ENCODE results near the gene UBXN7. TPM values are rescaled to one million over a fixed set of nuclear protein-coding genes. Genes with fewer than 3 reads are reported as not detected.

Gene UBXN7
- total and polyA plus RNA-seq, 12 donors = 3.5 to 82.0 (median 24.2) TPM

DNA sequence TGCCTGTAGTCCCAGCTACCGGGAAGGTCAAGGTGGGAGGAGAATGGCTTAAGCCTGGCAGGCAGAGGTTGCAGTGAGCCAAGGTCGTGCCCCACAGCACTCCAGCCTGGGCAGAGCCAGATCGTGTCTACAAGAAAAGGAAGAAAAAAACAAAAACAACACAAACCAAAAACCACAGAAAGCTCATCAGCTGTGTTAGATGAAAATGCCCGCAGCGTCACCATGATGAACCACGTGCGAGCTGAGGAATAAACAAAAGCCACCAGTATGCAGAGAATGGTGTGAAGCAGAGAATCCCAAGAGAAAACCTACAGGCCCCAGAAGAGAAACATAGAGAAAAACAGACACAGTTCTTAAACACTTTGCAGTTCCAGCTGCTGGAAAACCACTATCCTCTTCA lies 74.3 kb downstream of the UBXN7 start:
- Histone ChIP-seq H3K4me1 (replicated peaks in 1 of 2) (no peaks in the 10 kb centered on the region), H3K4me3 (no peak overlapping the region), H3K27me3 (no peaks in the 10 kb centered on the region), H3K27ac (no peak overlapping the region), H3K9me3 (replicated peaks in 1 of 3) (no peaks in the 10 kb centered on the region), H3K36me3 (replicated peaks in 1 of 2) (peaks cover 0 to 72% of the 10 kb centered on the region in 2 donors)
- DNase-seq = peak in 1 of 7 donors; percentile 23
- WGBS, 4 donors = 70 to 77% (median 75%) methylated on average over 7 of the region's 7 CpGs
- TF ChIP-seq POLR2A (IDR thresholded peaks at IDR 0.05) = no peak
- TF ChIP-seq, protein P1, sequence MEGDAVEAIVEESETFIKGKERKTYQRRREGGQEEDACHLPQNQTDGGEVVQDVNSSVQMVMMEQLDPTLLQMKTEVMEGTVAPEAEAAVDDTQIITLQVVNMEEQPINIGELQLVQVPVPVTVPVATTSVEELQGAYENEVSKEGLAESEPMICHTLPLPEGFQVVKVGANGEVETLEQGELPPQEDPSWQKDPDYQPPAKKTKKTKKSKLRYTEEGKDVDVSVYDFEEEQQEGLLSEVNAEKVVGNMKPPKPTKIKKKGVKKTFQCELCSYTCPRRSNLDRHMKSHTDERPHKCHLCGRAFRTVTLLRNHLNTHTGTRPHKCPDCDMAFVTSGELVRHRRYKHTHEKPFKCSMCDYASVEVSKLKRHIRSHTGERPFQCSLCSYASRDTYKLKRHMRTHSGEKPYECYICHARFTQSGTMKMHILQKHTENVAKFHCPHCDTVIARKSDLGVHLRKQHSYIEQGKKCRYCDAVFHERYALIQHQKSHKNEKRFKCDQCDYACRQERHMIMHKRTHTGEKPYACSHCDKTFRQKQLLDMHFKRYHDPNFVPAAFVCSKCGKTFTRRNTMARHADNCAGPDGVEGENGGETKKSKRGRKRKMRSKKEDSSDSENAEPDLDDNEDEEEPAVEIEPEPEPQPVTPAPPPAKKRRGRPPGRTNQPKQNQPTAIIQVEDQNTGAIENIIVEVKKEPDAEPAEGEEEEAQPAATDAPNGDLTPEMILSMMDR (IDR thresholded peaks at IDR 0.05) = no peak
- intact Hi-C loops (cut with DNase I) = no loop called here

GRCh38 chr3:196356556-196356955 lies 75.7 kb downstream of the UBXN7 start:
- H3K9me3 ChIP-seq (replicated peaks in 1 of 3) = no peaks in the 10 kb centered on the region
- H3K27ac ChIP-seq = no peak overlapping the region
- H3K4me1 ChIP-seq (replicated peaks in 1 of 2) = no peaks in the 10 kb centered on the region
- peaks cover 0 to 59% of the 10 kb centered on the region in 2 donors for H3K36me3 ChIP-seq (replicated peaks in 1 of 2)
- no peak for TF ChIP-seq POLR2A (IDR thresholded peaks at IDR 0.05)
- TF ChIP-seq, protein P1 (IDR thresholded peaks at IDR 0.05) = no peak
- no peak for DNase-seq
- WGBS, 4 donors = 71 to 84% (median 77%) methylated on average over 4 of the region's 4 CpGs
- H3K27me3 ChIP-seq = no peaks in the 10 kb centered on the region
- intact Hi-C loops (cut with DNase I) = no loop called here
- no peak overlapping the region for H3K4me3 ChIP-seq

DNA sequence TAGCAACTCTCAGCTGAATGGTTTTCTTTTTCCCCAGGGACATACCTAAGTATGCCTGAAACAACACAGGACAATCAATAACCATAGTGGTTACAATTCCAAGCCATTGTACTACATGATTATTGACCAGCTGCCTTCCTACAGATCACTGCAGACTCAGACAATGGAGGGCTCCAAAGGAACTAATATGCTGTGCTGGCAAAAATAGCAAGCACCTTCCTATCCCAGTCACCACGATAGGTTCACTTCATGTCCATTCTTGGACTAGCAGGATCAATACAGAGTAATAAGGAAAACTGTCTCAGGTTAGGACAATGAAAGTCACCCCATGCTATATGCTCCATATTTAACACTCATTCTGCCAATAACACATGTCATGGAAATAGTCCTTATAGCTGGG lies 76.6 kb downstream of the UBXN7 start:
- no peak for TF ChIP-seq POLR2A (IDR thresholded peaks at IDR 0.05)
- TF ChIP-seq, protein P1 (IDR thresholded peaks at IDR 0.05) = no peak
- Histone ChIP-seq H3K27ac (no peak overlapping the region), H3K27me3 (no peaks in the 10 kb centered on the region), H3K4me3 (no peak overlapping the region), H3K9me3 (replicated peaks in 1 of 3) (no peaks in the 10 kb centered on the region), H3K4me1 (replicated peaks in 1 of 2) (no peaks in the 10 kb centered on the region), H3K36me3 (replicated peaks in 1 of 2) (peaks cover 0 to 50% of the 10 kb centered on the region in 2 donors)
- DNase-seq = no peak
- intact Hi-C loops (cut with DNase I) = no loop called here
- WGBS, 4 donors = 92 to 100% (median 95%) methylated on average over 1 of the region's 1 CpG

- 83 to 93% (median 88%) methylated on average over 6 of the region's 6 CpGs for WGBS, 4 donors
- H3K36me3 ChIP-seq (replicated peaks in 1 of 2) = peaks cover 0 to 36% of the 10 kb centered on the region in 2 donors
- H3K4me3 ChIP-seq = no peak overlapping the region
- H3K27me3 ChIP-seq = no peaks in the 10 kb centered on the region
- no peak for DNase-seq
- H3K27ac ChIP-seq = no peak overlapping the region
- intact Hi-C loops (cut with DNase I) = no loop called here
- H3K9me3 ChIP-seq (replicated peaks in 1 of 3) = no peaks in the 10 kb centered on the region
- peaks cover 0 to 8% of the 10 kb centered on the region in 2 donors for H3K4me1 ChIP-seq (replicated peaks in 1 of 2)
- TF ChIP-seq POLR2A (IDR thresholded peaks at IDR 0.05) = no peak
- TF ChIP-seq, protein P1 (IDR thresholded peaks at IDR 0.05) = no peak
Measured at GRCh38 chr3:196354132-196354531, 78.1 kb downstream of the UBXN7 start.

Measured in adrenal gland (tissue), 12 donors.